RWPE1 (cell line): Measurements from ENCODE around the gene ADAMTS2.

Experiments used
- CTCF ChIA-PET: fragments of 350-600 bp; sonication (Branson Sonifier 250); formaldehyde crosslinking; extraction: SDS; loops from one replicate; lab custom pipeline; 2021; lab: Yijun Ruan, JAX
- POLR2A ChIA-PET: fragments of 400-600 bp; formaldehyde crosslinking; extraction: SDS; loops from one replicate; lab custom pipeline; 2020; ENCODE audit warnings: antibody characterized with exemption; ENCODE audit not compliant: low non-redundant PET; lab: Yijun Ruan, JAX
- DNase-seq: peaks from one replicate; pipeline ENCODE4 v3.0.0; 2012; ENCODE audit warnings: low spot score
- H3K27ac ChIP-seq: fragments of 450-650 bp; 2 replicates; pipeline ENCODE4 v1.5.1; 2017
- TF ChIP-seq, protein P1 (sequence below): fragments of 450-650 bp; conservative IDR thresholded peaks from 2 replicates; pipeline ENCODE4 v1.5.1; 2017; ENCODE audit warnings: low read depth, mild to moderate bottlenecking

The ADAMTS2 gene

DNA sequence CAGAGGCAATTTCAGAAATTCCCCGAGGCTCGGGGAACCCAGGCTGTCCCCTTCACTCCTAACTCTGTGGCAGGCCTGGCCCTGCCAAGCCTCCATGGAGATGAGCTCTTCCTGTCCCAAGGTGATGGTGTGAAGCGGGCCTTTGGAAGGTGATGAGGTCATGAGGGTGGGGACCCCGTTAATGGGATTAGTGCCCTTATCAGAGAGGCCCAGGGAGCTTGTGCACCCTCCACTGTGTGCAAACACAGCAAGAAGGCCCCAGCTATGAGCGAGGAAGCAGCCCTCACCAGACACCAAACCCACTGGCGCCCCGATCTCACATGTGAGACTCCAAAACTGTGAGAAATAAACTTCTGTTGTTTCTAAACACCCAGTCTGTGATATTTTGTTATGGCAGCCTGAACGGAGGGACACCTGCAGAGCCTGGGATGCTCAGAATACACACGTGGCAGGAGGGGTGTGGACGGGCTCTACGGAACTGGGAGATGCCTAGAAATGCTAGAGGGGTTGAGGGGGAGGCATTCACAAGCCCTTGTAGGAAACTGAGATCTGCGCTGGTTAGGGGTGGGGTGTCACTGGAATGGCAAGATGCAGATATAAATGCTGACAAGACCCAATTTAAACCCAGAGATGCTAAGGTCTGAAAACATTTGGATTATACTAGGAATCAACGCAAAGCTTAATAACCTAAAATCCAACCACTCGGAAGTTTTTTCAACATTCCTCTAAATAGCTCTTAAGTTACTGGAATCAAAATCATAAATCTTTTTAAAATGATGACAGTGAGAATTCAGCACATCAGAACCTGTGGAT lies 46.9 kb downstream of the ADAMTS2 start:
- POLR2A ChIA-PET, result no interaction called here
- CTCF ChIA-PET, result interaction anchor here (0.6 kb wide), 1 partner anchor 104 kb away, joined by 3 read pairs; no protein-coding TSS in a partner anchor
- TF ChIP-seq, protein P1, sequence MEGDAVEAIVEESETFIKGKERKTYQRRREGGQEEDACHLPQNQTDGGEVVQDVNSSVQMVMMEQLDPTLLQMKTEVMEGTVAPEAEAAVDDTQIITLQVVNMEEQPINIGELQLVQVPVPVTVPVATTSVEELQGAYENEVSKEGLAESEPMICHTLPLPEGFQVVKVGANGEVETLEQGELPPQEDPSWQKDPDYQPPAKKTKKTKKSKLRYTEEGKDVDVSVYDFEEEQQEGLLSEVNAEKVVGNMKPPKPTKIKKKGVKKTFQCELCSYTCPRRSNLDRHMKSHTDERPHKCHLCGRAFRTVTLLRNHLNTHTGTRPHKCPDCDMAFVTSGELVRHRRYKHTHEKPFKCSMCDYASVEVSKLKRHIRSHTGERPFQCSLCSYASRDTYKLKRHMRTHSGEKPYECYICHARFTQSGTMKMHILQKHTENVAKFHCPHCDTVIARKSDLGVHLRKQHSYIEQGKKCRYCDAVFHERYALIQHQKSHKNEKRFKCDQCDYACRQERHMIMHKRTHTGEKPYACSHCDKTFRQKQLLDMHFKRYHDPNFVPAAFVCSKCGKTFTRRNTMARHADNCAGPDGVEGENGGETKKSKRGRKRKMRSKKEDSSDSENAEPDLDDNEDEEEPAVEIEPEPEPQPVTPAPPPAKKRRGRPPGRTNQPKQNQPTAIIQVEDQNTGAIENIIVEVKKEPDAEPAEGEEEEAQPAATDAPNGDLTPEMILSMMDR, result no peak
- no peak for DNase-seq
- no peak overlapping the region for H3K27ac ChIP-seq

DNA sequence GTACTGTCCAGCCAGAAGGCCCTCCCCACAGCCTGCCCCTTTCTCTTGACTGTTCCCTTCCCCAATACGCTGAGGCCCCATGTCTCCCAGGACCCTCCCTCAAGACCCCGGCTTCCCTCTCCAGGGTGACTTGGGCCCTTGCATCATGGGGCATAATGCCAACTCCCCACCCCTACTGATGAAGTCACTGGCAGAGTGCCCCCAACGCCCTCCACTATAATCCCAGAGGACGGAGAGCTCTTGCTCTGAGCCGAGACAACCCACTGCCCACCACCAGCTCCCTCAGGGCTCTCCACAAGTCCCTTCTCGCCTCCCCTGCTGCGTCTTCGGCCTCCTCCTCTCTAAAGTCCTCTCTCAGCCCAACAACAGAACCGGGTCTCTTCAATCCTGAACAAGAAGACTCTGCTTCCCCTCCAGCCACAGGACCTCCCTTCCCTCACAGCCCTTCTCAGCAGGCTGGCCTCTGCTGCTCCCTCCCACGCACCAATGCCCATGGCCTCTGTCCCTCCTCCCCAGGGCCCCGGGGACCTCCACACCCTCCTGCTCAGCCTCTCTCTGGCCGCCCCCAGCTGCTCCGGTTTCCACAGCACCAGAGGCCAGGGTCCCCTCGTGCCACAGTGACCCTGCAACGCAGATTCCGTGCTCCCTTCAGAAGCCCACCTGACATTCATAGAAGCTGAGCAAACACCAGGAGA lies 47.6 kb downstream of the ADAMTS2 start:
- ChIA-PET POLR2A (no interaction called here), CTCF (no interaction called here)
- no peak for DNase-seq
- no peak overlapping the region for H3K27ac ChIP-seq
- TF ChIP-seq, protein P1, result no peak

DNA sequence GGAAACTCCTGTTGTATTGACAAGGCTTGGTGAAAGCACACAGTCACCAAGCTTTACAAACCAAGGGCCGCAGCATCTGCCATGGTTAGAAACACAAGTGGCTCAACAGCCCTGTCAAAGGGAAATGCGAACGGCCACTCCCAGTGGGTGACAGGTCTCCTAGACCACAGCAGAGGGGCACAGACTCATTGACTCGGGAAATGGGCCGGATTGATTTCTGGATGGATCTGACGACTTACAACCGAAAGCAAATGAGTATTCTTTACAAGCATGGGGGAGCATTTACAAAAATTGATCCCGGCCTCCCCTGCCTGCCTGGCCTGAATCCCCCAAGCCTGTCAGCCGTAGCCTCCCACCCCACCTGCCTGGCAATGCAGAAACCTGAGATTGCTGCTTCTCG lies 48.2 kb downstream of the ADAMTS2 start:
- no peak for DNase-seq
- TF ChIP-seq, protein P1, result no peak
- CTCF ChIA-PET, result no interaction called here
- no peak overlapping the region for H3K27ac ChIP-seq
- POLR2A ChIA-PET, result no interaction called here

DNA sequence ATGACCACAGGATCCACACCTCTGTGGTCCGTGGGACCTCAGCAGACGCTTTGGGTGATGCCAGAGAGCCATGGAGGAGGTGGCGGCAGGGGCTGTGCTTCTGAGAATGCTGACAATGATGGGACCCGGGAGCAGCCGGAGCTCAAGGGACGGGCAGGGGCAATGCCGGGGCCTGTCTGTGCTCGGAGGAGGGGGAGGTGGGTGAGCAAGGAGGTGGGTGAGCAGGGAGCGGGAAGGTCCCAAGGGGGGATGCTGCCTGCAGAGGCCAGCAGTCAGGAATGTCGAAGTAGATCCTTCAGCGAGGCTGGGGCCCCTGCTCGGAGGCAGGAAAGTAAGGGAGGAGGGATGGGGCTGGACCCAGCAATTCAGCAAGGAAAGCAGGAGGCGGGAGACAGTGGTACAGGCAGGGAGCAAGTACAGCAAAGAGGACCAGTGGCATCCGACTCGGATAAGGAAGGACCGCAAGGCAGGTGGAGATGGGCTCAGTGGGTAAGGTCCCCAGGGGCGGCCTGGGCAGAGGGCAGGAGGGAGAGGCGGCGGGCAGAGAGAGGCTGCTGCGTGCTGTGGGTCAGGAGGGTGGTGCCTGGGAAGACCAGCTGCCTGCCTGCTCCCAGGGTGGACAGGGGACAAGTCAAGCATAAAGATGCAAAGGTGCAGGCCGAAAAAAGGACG lies 49.0 kb downstream of the ADAMTS2 start:
- H3K27ac ChIP-seq, result no peak overlapping the region
- CTCF ChIA-PET, result no interaction called here
- TF ChIP-seq, protein P1, result no peak
- no peak for DNase-seq
- POLR2A ChIA-PET, result no interaction called here

DNA sequence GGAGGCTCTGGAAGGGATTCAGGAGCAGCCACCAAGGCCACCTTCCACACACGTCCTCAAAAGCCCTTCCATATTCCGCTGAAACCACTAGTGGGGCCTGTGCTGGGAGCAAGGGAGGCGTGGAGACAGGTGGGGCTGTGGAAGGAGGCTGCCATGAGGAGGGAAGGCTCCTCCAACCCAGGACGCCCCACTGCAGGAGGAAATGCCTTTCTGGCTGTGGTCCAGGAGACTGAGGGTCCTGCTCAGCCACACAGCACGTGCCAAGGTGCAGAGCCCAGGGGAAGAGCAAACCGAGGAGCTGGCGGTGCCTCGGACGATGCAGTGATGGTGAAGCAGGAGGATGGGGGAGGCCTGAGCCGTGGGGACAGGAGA lies 49.5 kb downstream of the ADAMTS2 start:
- ChIA-PET POLR2A (no interaction called here), CTCF (no interaction called here)
- TF ChIP-seq, protein P1, result no peak
- H3K27ac ChIP-seq, result no peak overlapping the region
- no peak for DNase-seq
